GM23338 (cell line): ENCODE measurements around the gene RNF13. TPM values are rescaled to one million over a fixed set of nuclear protein-coding genes. Genes with fewer than 3 reads are reported as not detected.

Source experiments
- ATAC-seq: fragments of 200-7000 bp; cut with Tn5 transposase; 3 replicates; pipeline ENCODE4 v1.9.1; 2020
- DNase-seq: peaks from one replicate; pipeline ENCODE4 v3.0.0-alpha.2; 2015; ENCODE audit warnings: low spot score
- H2AFZ ChIP-seq: fragments of 200-600 bp; sonication (generic); 2 replicates; pipeline ENCODE4 v1.8.0; 2016; ENCODE audit warnings: antibody characterized with exemption, mild to moderate bottlenecking, moderate library complexity
- H3F3A ChIP-seq: fragments of 200-600 bp; sonication (generic); replicated peaks from 2 replicates; pipeline ENCODE4 v1.8.0; 2017; ENCODE audit warnings: antibody characterized with exemption, mixed run types, low read depth
- H3K27ac ChIP-seq: fragments of 200-600 bp; sonication (generic); 2 replicates; pipeline ENCODE4 v1.6.1; 2016; ENCODE audit warnings: low read depth
- H3K27me3 ChIP-seq: fragments of 200-600 bp; sonication (generic); 2 replicates; pipeline ENCODE4 v1.8.0; 2016; ENCODE audit warnings: mild to moderate bottlenecking, mixed run types, moderate library complexity; ENCODE audit not compliant: insufficient read depth
- H3K36me3 ChIP-seq: fragments of 200-600 bp; sonication (generic); 2 replicates; pipeline ENCODE4 v1.8.0; 2016; ENCODE audit warnings: mild to moderate bottlenecking; ENCODE audit not compliant: insufficient read depth
- H3K4me1 ChIP-seq: fragments of 200-600 bp; sonication (generic); 2 replicates; pipeline ENCODE4 v1.8.0; 2016; ENCODE audit warnings: mild to moderate bottlenecking, moderate library complexity; ENCODE audit not compliant: insufficient read depth
- H3K4me2 ChIP-seq: fragments of 200-600 bp; sonication (generic); 2 replicates; pipeline ENCODE4 v1.7.1; 2017; ENCODE audit warnings: mixed run types
- H3K4me3 ChIP-seq: fragments of 200-600 bp; sonication (generic); 2 replicates; pipeline ENCODE4 v1.6.1; 2016; ENCODE audit warnings: mixed run types
- H3K79me2 ChIP-seq: fragments of 200-600 bp; sonication (generic); replicated peaks from 2 replicates; pipeline ENCODE4 v1.8.0; 2017; ENCODE audit warnings: mild to moderate bottlenecking; ENCODE audit not compliant: insufficient read depth
- H3K9me2 ChIP-seq: fragments of 200-600 bp; sonication (generic); 2 replicates; pipeline ENCODE4 v1.8.0; 2017; ENCODE audit not compliant: insufficient read depth
- H4K20me1 ChIP-seq: fragments of 200-600 bp; sonication (generic); replicated peaks from 2 replicates; pipeline ENCODE4 v1.8.0; 2017; ENCODE audit warnings: mild to moderate bottlenecking; ENCODE audit not compliant: insufficient read depth
- H3K27ac Mint-ChIP-seq: 2 replicates; pipeline ENCODE4 v1.8.0; 2020; ENCODE audit warnings: inconsistent platforms, mild to moderate bottlenecking, moderate library complexity, mixed read lengths
- H3K27me3 Mint-ChIP-seq: 3 replicates; pipeline ENCODE4 v1.8.0; 2022; ENCODE audit warnings: low read depth, mild to moderate bottlenecking, moderate library complexity, mixed read lengths, inconsistent platforms; ENCODE audit not compliant: insufficient read depth, poor library complexity
- H3K36me3 Mint-ChIP-seq: 3 replicates; pipeline ENCODE4 v1.8.0; 2021; ENCODE audit warnings: low read depth, mild to moderate bottlenecking, inconsistent platforms, moderate library complexity, mixed read lengths
- H3K4me1 Mint-ChIP-seq: 3 replicates; pipeline ENCODE4 v1.8.0; 2020; ENCODE audit warnings: mild to moderate bottlenecking, inconsistent platforms, mixed read lengths
- H3K4me3 Mint-ChIP-seq: 3 replicates; pipeline ENCODE4 v1.8.0; 2021; ENCODE audit warnings: moderate library complexity, mild to moderate bottlenecking, inconsistent platforms, mixed read lengths
- H3K9me3 Mint-ChIP-seq: 3 replicates; pipeline ENCODE4 v1.8.0; 2020; ENCODE audit warnings: moderate library complexity, mild to moderate bottlenecking, inconsistent platforms, mixed read lengths
- CREB1 ChIP-seq: fragments of 250-450 bp; sonication (Bioruptor Pico); IDR thresholded peaks from 2 replicates; pipeline ENCODE4 v1.5.0; 2020; ENCODE audit warnings: low read depth, mild to moderate bottlenecking, moderate library complexity
- CTCF ChIP-seq, 2 experiments: fragments of 200-600 bp in 1 of 2; sonication (generic) in 1 of 2; conservative IDR thresholded peaks; 2 replicates each; pipeline versions ENCODE4 v1.5.1 to v1.6.1; 2016 to 2017; ENCODE audit warnings: antibody characterized with exemption in 2 of 2, low read depth in 2 of 2, mild to moderate bottlenecking in 2 of 2, moderate library complexity in 1 of 2
- EZH2 ChIP-seq: fragments of 200-600 bp; sonication (generic); IDR thresholded peaks from one replicate; pipeline ENCODE4 v1.8.0; 2017; ENCODE audit warnings: antibody characterized with exemption, mild to moderate bottlenecking, low read depth; ENCODE audit not compliant: unreplicated experiment
- EZH2phosphoT487 ChIP-seq: fragments of 200-600 bp; sonication (generic); IDR thresholded peaks from one replicate; pipeline ENCODE4 v1.8.1; 2018; ENCODE audit warnings: antibody characterized with exemption; ENCODE audit not compliant: unreplicated experiment
- JUNB ChIP-seq: IDR thresholded peaks from one replicate; pipeline ENCODE4 v1.6.1; 2016; ENCODE audit warnings: antibody characterized with exemption; ENCODE audit not compliant: unreplicated experiment
- POLR2AphosphoS5 ChIP-seq: IDR thresholded peaks from 2 replicates; pipeline ENCODE4 v1.6.1; 2016; ENCODE audit warnings: antibody characterized with exemption, low read depth
- STAT1 ChIP-seq: IDR thresholded peaks from one replicate; pipeline ENCODE4 v1.6.1; 2016; ENCODE audit warnings: antibody characterized with exemption; ENCODE audit not compliant: unreplicated experiment
- ZNF114 ChIP-seq: fragments of 250-450 bp; sonication (Bioruptor Pico); IDR thresholded peaks from 2 replicates; pipeline ENCODE4 v1.5.0; 2020; ENCODE audit warnings: mild to moderate bottlenecking, moderate library complexity
- ZNF331 ChIP-seq: fragments of 250-450 bp; sonication (Bioruptor Pico); IDR thresholded peaks from 2 replicates; pipeline ENCODE4 v1.5.0; 2020; ENCODE audit warnings: low read depth, mild to moderate bottlenecking, moderate library complexity
- polyA plus RNA-seq: library from polyadenylated mRNA; unstranded; fragments of >200 nt; fragmentation: Nextera tagmentation; extraction: Ambion mirVana; gene quantifications from 2 replicates; pipeline ENCODE4 v1.2.1, GENCODE V29; 2016
- total RNA-seq: library from RNA; depleted of rRNA; stranded (reverse); fragments of >200 nt; shearing (Covaris generic); gene quantifications from 2 replicates; pipeline ENCODE4 v1.2.3, GENCODE V29; 2014

The RNF13 gene
- total and polyA plus RNA-seq, 2 experiments from 2014 or later = 46.3 to 101 TPM

DNA sequence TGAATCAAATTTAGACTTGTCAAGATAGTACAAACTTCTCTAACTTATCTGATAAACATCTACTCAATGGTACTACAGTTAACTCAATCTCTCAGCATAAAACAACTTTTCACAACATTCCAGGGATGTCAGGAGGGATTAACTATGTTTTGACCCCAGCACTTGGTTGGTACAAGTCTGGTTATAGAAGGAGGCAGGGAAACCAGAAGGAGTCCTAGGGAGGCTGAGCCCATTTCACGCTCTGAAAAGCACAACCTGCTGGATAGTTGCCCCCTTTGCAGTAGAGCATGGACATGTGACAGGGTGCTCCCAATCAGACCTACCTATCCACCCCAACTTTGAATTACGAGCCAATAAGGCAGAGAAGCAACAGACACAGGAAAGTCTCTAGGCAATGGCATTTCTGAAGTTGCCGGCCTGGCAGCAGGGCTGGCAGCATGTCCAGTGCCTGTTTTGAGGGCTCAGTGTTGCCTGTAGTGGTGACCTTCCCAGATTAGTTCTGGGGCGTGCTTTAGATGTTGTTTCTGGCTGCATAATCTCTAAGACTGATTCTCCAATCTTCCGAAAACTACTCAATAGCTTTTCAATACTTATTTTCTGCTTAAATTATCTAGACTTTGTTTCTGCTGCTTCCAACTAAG is 28.8 kb upstream of the RNF13 start:
- no peak overlapping the region for H3K4me3 Mint-ChIP-seq
- no peaks in the 10 kb centered on the region for H3K27me3 Mint-ChIP-seq
- no peaks in the 10 kb centered on the region for H3K9me2 ChIP-seq
- H3K27ac ChIP-seq = no peak overlapping the region
- no peaks in the 10 kb centered on the region for H3K4me1 ChIP-seq
- H3K27me3 ChIP-seq = no peaks in the 10 kb centered on the region
- H4K20me1 ChIP-seq = no peaks in the 10 kb centered on the region
- no peak overlapping the region for H3K4me3 ChIP-seq
- no peak overlapping the region for H3K4me2 ChIP-seq
- H2AFZ ChIP-seq = peak overlapping the region; percentile 7; the same call in 1 of the 2 replicates
- no peaks in the 10 kb centered on the region for H3K9me3 Mint-ChIP-seq
- H3F3A ChIP-seq = no peaks in the 10 kb centered on the region
- no peaks in the 10 kb centered on the region for H3K36me3 Mint-ChIP-seq
- H3K27ac Mint-ChIP-seq = no peak overlapping the region
- ATAC-seq (no peak; the same call in 1 of the 3 replicates), DNase-seq (no peak)
- TF ChIP-seq CREB1 = no peak
- H3K4me1 Mint-ChIP-seq = peaks cover 3% of the 10 kb centered on the region; the same call in 1 of the 3 replicates
- H3K36me3 ChIP-seq = no peaks in the 10 kb centered on the region
- no peaks in the 10 kb centered on the region for H3K79me2 ChIP-seq

DNA sequence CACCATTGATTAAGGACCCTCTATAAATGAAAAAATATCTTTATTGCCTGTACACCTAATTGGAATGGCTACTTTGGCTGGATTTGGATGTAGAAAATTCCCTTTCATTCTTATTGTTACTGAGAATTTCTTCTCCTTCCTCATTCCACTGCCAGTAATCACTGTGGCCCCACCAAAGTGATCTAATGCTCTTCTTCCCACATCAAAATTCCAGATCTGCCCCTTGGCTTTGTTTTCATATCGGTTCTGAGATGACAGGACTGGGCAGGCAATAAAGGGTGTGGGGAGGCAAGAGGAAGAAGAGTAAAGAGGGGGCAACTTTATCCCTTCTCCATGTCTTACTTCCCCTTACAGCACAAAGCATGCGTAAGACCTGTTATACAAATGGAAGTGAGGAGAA is 22.7 kb upstream of the RNF13 start:
- Histone ChIP-seq H3K9me2 (no peaks in the 10 kb centered on the region), H3K4me1 (no peaks in the 10 kb centered on the region), H3K79me2 (no peaks in the 10 kb centered on the region), H3K4me2 (no peak overlapping the region), H4K20me1 (no peaks in the 10 kb centered on the region), H3F3A (no peaks in the 10 kb centered on the region), H2AFZ (no peak overlapping the region), H3K27me3 (no peaks in the 10 kb centered on the region), H3K36me3 (no peaks in the 10 kb centered on the region), H3K4me3 (no peak overlapping the region), H3K27ac (no peak overlapping the region)
- no peak for ATAC-seq
- no peaks in the 10 kb centered on the region for H3K27me3 Mint-ChIP-seq
- DNase-seq = no peak
- no peaks in the 10 kb centered on the region for H3K4me1 Mint-ChIP-seq
- H3K27ac Mint-ChIP-seq = no peak overlapping the region
- TF ChIP-seq CTCF (conservative IDR thresholded peaks at IDR 0.05; ENCODE audit: low read depth in 2 of 2) (no peak), JUNB (no peak), ZNF114 (CRISPR knock-in tag) (no peak)
- H3K36me3 Mint-ChIP-seq = no peaks in the 10 kb centered on the region
- no peak overlapping the region for H3K4me3 Mint-ChIP-seq
- no peaks in the 10 kb centered on the region for H3K9me3 Mint-ChIP-seq

- Mint-ChIP-seq H3K9me3 (no peaks in the 10 kb centered on the region), H3K36me3 (no peaks in the 10 kb centered on the region), H3K4me1 (no peaks in the 10 kb centered on the region), H3K27ac (no peak overlapping the region), H3K4me3 (no peak overlapping the region), H3K27me3 (no peaks in the 10 kb centered on the region)
- H3K27ac ChIP-seq = no peak overlapping the region
- no peaks in the 10 kb centered on the region for H3K4me1 ChIP-seq
- H4K20me1 ChIP-seq = no peaks in the 10 kb centered on the region
- H3K27me3 ChIP-seq = no peaks in the 10 kb centered on the region
- ATAC-seq = no peak
- no peaks in the 10 kb centered on the region for H3K9me2 ChIP-seq
- H3K79me2 ChIP-seq = no peaks in the 10 kb centered on the region
- H3K4me2 ChIP-seq = no peak overlapping the region
- H3K36me3 ChIP-seq = no peaks in the 10 kb centered on the region
- no peak overlapping the region for H2AFZ ChIP-seq
- TF ChIP-seq POLR2AphosphoS5 (no peak), ZNF114 (CRISPR knock-in tag) (no peak), STAT1 (no peak), JUNB (no peak), EZH2 (no peak), CTCF (conservative IDR thresholded peaks at IDR 0.05; ENCODE audit: low read depth in 2 of 2) (no peak), ZNF331 (CRISPR knock-in tag) (no peak), EZH2phosphoT487 (no peak)
- DNase-seq = no peak
- H3F3A ChIP-seq = no peaks in the 10 kb centered on the region
- no peak overlapping the region for H3K4me3 ChIP-seq
Measured at GRCh38 chr3:149790698-149791097, 22.3 kb upstream of the RNF13 start.
